K562 (cell line): ENCODE measurements around the gene CSF1. TPM values are rescaled to one million over a fixed set of nuclear protein-coding genes. Genes with fewer than 3 reads are reported as not detected.

Experiments used
- ARID4B ChIP-seq: sonication (generic); formaldehyde crosslinking; IDR thresholded peaks from 2 replicates; pipeline ENCODE4 v1.8.0; 2022; ENCODE audit warnings: mild to moderate bottlenecking, missing genetic modification reagents
- ATF6 ChIP-seq: sonication (generic); formaldehyde crosslinking; IDR thresholded peaks from 2 replicates; pipeline ENCODE4 v1.4.0; 2020; ENCODE audit warnings: mild to moderate bottlenecking, missing genetic modification reagents
- FOXJ3 ChIP-seq: sonication (generic); formaldehyde crosslinking; IDR thresholded peaks from 2 replicates; pipeline ENCODE4 v1.4.0; 2020; ENCODE audit warnings: mild to moderate bottlenecking, missing genetic modification reagents
- GMEB1 ChIP-seq: fragments of 250-450 bp; sonication (Bioruptor Pico); IDR thresholded peaks from 2 replicates; pipeline ENCODE4 v1.4.0; 2020; ENCODE audit warnings: mild to moderate bottlenecking
- HNRNPH1 ChIP-seq: fragments of 200-400 bp; formaldehyde crosslinking; optimal IDR thresholded peaks from 2 replicates; pipeline ENCODE3; 2017; ENCODE audit warnings: low read depth, mild to moderate bottlenecking, low read length, moderate library complexity
- IRF2 ChIP-seq: sonication (generic); formaldehyde crosslinking; IDR thresholded peaks from 2 replicates; pipeline ENCODE4 v1.8.1; 2022; ENCODE audit warnings: mild to moderate bottlenecking, missing genetic modification reagents
- JUND ChIP-seq, 2 experiments: IDR thresholded peaks; 2 replicates in 1 of 2; 3 replicates in 1 of 2; pipeline ENCODE4 v1.6.1; 2011; ENCODE audit warnings: borderline replicate concordance in 2 of 2, low read depth in 2 of 2, low read length in 2 of 2, improper control_type of control experiment in 1 of 2, missing biosample characterization in 1 of 2, missing genetic modification characterization in 1 of 2, missing genetic modification reagents in 1 of 2
- NEUROD1 ChIP-seq: fragments of 150-350 bp; IDR thresholded peaks from 2 replicates; pipeline ENCODE4 v1.6.1; 2014; ENCODE audit warnings: borderline replicate concordance, low read length, low read depth; ENCODE audit not compliant: partially characterized antibody
- PCBP2 ChIP-seq: fragments of 200-400 bp; formaldehyde crosslinking; IDR thresholded peaks from 2 replicates; pipeline ENCODE4 v1.6.1; 2018; ENCODE audit warnings: low read length, low read depth, mild to moderate bottlenecking, moderate library complexity; ENCODE audit not compliant: poor library complexity, severe bottlenecking
- PML ChIP-seq: IDR thresholded peaks from 2 replicates; pipeline ENCODE4 v1.6.1; 2012; ENCODE audit warnings: low read length, inconsistent platforms
- RAD21 ChIP-seq, 2 experiments: fragments of 250-450 bp in 1 of 2; fragments of 450-650 bp in 1 of 2; sonication (Bioruptor Pico) in 1 of 2; formaldehyde crosslinking in 1 of 2; IDR thresholded peaks in 1 of 2; conservative IDR thresholded peaks in 1 of 2; 2 replicates each; pipeline versions ENCODE4 v1.4.0 to v1.8.0; 2020 to 2022; ENCODE audit warnings: mild to moderate bottlenecking in 2 of 2, moderate library complexity in 1 of 2
- SMAD1 ChIP-seq: fragments of 150-350 bp; IDR thresholded peaks from 2 replicates; pipeline ENCODE4 v1.6.1; 2014; ENCODE audit warnings: low read length, low read depth; ENCODE audit not compliant: partially characterized antibody
- SMC3 ChIP-seq: conservative IDR thresholded peaks from 2 replicates; pipeline ENCODE4 v1.6.1; 2011; ENCODE audit warnings: low read depth, low read length, improper control_type of control experiment; ENCODE audit not compliant: insufficient read depth
- STAT5B ChIP-seq: fragments of 250-450 bp; sonication (Bioruptor Pico); IDR thresholded peaks from 2 replicates; pipeline ENCODE4 v1.8.0; 2021; ENCODE audit warnings: mild to moderate bottlenecking, inconsistent platforms
- TFAM ChIP-seq: fragments of 250-450 bp; sonication (Bioruptor Pico); conservative IDR thresholded peaks from 2 replicates; pipeline ENCODE4 v1.5.0; 2021; ENCODE audit warnings: mild to moderate bottlenecking, moderate library complexity
- ZBTB34 ChIP-seq: fragments of 250-450 bp; sonication (Bioruptor Pico); IDR thresholded peaks from 2 replicates; pipeline ENCODE4 v1.8.0; 2021; ENCODE audit warnings: mild to moderate bottlenecking, moderate library complexity
- polyA plus RNA-seq, 8 experiments: library from polyadenylated mRNA; depleted of rRNA in 4 of 8; stranded (reverse) in 5 of 8; unstranded in 3 of 8; fragments of >200 nt; fragmentation: Nextera tagmentation in 2 of 8; fragmentation: Illumina TruSeq in 1 of 8; extraction: Ambion mirVana in 2 of 8; extraction: Trizol in 1 of 8; gene quantifications; 2 replicates each; pipeline versions ENCODE4 v1.2.1 to v1.2.3, GENCODE V29; 2011 to 2014; ENCODE audit warnings: inconsistent platforms in 1 of 8, missing spikeins in 1 of 8
- total RNA-seq, 7 experiments: library from RNA; depleted of rRNA in 6 of 7; stranded (reverse); fragments of >200 nt in 6 of 7; fragmentation: Illumina TruSeq in 2 of 7; extraction: Trizol in 2 of 7; gene quantifications; 2 replicates each; pipeline versions ENCODE4 v1.2.1 to v1.2.3, GENCODE V29; 2011 to 2021; ENCODE audit warnings: low replicate concordance in 1 of 7

Gene CSF1
- total and polyA plus RNA-seq, 9 of the 15 experiments (the other 6 are each of a cell fraction or from before 2014, with no cell fraction given), result 0.18 to 11.8 (median 2.8) TPM

GRCh38 chr1:109930252-109930993, 19.8 kb downstream of the CSF1 start (continued):
- peak; percentile 47 for TF ChIP-seq SMAD1
- 0 out of 2 replicates have a peak, but pooled peaks have one; percentile 22 for TF ChIP-seq ARID4B
- no peak for TF ChIP-seq GMEB1 (CRISPR knock-in tag)
- no peak for TF ChIP-seq TFAM
- TF ChIP-seq ZBTB34 (CRISPR knock-in tag), result no peak
- TF ChIP-seq STAT5B (CRISPR knock-in tag), result no peak
- TF ChIP-seq PCBP2, result no peak
- TF ChIP-seq IRF2 (CRISPR knock-in tag), result no peak
- no peak for TF ChIP-seq FOXJ3 (CRISPR knock-in tag)
- TF ChIP-seq JUND (IDR thresholded peaks at IDR 0.05; ENCODE audit: borderline replicate concordance, low read depth, low read length), result no peak
- no peak for TF ChIP-seq JUND (tag; IDR thresholded peaks at IDR 0.05; ENCODE audit: borderline replicate concordance, low read depth, low read length)
- no peak for TF ChIP-seq NEUROD1
- no peak for TF ChIP-seq SMC3
- TF ChIP-seq RAD21 (CRISPR knock-in tag; conservative IDR thresholded peaks at IDR 0.05 in 1 of 2, IDR thresholded peaks at IDR 0.05 in 1 of 2), result peak; percentile 6 to 27; a peak in 1 of 4 replicates
- no peak for TF ChIP-seq HNRNPH1
- TF ChIP-seq ATF6, result no peak
- TF ChIP-seq PML, result peak; percentile 44; the same call in 1 of the 2 replicates
